CD14-positive monocyte (primary cell): Measurements from ENCODE around the gene HSPA12B. TPM values are rescaled to one million over a fixed set of nuclear protein-coding genes. Genes with fewer than 3 reads are reported as not detected.

Experiments used
- DNase-seq, 3 donors: peaks; one replicate each; pipeline ENCODE4 v3.0.0-alpha.2; 2011 to 2022
- H2AFZ ChIP-seq: 2 replicates; pipeline ENCODE4 v1.6.0; 2012; ENCODE audit warnings: mild to moderate bottlenecking, low read depth, low read length, inconsistent platforms; ENCODE audit not compliant: insufficient read depth, poor library complexity, severe bottlenecking
- H3K27ac ChIP-seq, 2 donors: 1 replicate in 1 of 2; 2 replicates in 1 of 2; pipeline ENCODE4 v1.5.1; 2012 to 2013; ENCODE audit warnings: low read length in 2 of 2, control low read depth in 1 of 2, inconsistent platforms in 1 of 2, low read depth in 1 of 2, mild to moderate bottlenecking in 1 of 2
- H3K27me3 ChIP-seq, 2 donors: one replicate each; pipeline versions ENCODE4 v1.6.0 to v1.6.1; 2011 to 2013; ENCODE audit warnings: low read length in 2 of 2; ENCODE audit not compliant: control insufficient read depth in 2 of 2, insufficient read depth in 2 of 2
- H3K36me3 ChIP-seq, 2 donors: replicated peaks in 1 of 2; 1 replicate in 1 of 2; 2 replicates in 1 of 2; pipeline versions ENCODE4 v1.5.1 to v1.6.1; 2012 to 2013; ENCODE audit warnings: low read length in 2 of 2, control low read depth in 1 of 2, inconsistent platforms in 1 of 2, mild to moderate bottlenecking in 1 of 2; ENCODE audit not compliant: insufficient read depth in 2 of 2, control insufficient read depth in 1 of 2
- H3K4me1 ChIP-seq, 2 donors: 1 replicate in 1 of 2; 2 replicates in 1 of 2; pipeline versions ENCODE4 v1.5.1 to v1.6.1; 2012 to 2013; ENCODE audit warnings: low read length in 2 of 2, control low read depth in 1 of 2, inconsistent platforms in 1 of 2, mild to moderate bottlenecking in 1 of 2, moderate library complexity in 1 of 2; ENCODE audit not compliant: insufficient read depth in 2 of 2, control insufficient read depth in 1 of 2
- H3K4me2 ChIP-seq: replicated peaks from 2 replicates; pipeline ENCODE3; 2012; ENCODE audit warnings: low read length, moderate library complexity, mild to moderate bottlenecking; ENCODE audit not compliant: poor library complexity, severe bottlenecking; ENCODE audit errors: extremely low read depth
- H3K4me3 ChIP-seq, 3 experiments: fragments of 200-600 bp in 1 of 3; sonication (generic) in 1 of 3; replicated peaks in 1 of 3; 1 replicate in 2 of 3; 2 replicates in 1 of 3; pipeline ENCODE4 v1.5.1; 2011 to 2013; ENCODE audit warnings: low read length in 3 of 3, mild to moderate bottlenecking in 3 of 3, control low read depth in 2 of 3, low read depth in 2 of 3, inconsistent platforms in 1 of 3, moderate library complexity in 1 of 3
- H3K79me2 ChIP-seq: 2 replicates; pipeline ENCODE4 v1.6.0; 2012; ENCODE audit warnings: mild to moderate bottlenecking, control low read depth, inconsistent platforms, low read length, moderate library complexity; ENCODE audit not compliant: insufficient read depth
- H3K9ac ChIP-seq: 2 replicates; pipeline ENCODE4 v1.6.0; 2017; ENCODE audit warnings: low read length, mild to moderate bottlenecking; ENCODE audit not compliant: insufficient read depth, poor library complexity, severe bottlenecking
- H3K9me3 ChIP-seq, 2 donors: replicated peaks in 1 of 2; 1 replicate in 1 of 2; 2 replicates in 1 of 2; pipeline versions ENCODE4 v1.5.1 to v1.6.1; 2012 to 2013; ENCODE audit warnings: low read length in 2 of 2, control low read depth in 1 of 2; ENCODE audit not compliant: control insufficient read depth in 1 of 2, insufficient read depth in 1 of 2
- H4K20me1 ChIP-seq: 2 replicates; pipeline ENCODE4 v1.6.0; 2012; ENCODE audit warnings: mild to moderate bottlenecking, low read length, control low read depth, moderate library complexity; ENCODE audit not compliant: insufficient read depth
- H3K27ac Mint-ChIP-seq, 7 donors: one replicate each; pipeline ENCODE4 v1.8.0; 2020; ENCODE audit warnings: mild to moderate bottlenecking in 7 of 7, mixed read lengths in 7 of 7, moderate library complexity in 6 of 7, inconsistent platforms in 2 of 7
- H3K27me3 Mint-ChIP-seq, 3 donors: one replicate each; pipeline ENCODE4 v1.8.0; 2021 to 2022; ENCODE audit warnings: low read depth in 3 of 3, mild to moderate bottlenecking in 3 of 3, mixed read lengths in 3 of 3, moderate library complexity in 3 of 3, inconsistent platforms in 1 of 3
- H3K36me3 Mint-ChIP-seq, 2 donors: one replicate each; pipeline ENCODE4 v1.8.0; 2020; ENCODE audit warnings: mixed read lengths in 2 of 2, inconsistent platforms in 1 of 2, mild to moderate bottlenecking in 1 of 2
- H3K4me1 Mint-ChIP-seq: one replicate; pipeline ENCODE4 v1.8.0; 2020; ENCODE audit warnings: mild to moderate bottlenecking, mixed read lengths
- H3K4me3 Mint-ChIP-seq, 2 donors: one replicate each; pipeline ENCODE4 v1.8.0; 2020; ENCODE audit warnings: mild to moderate bottlenecking in 2 of 2, mixed read lengths in 2 of 2, moderate library complexity in 1 of 2
- H3K9me3 Mint-ChIP-seq, 7 donors: one replicate each; pipeline ENCODE4 v1.8.0; 2020 to 2022; ENCODE audit warnings: mixed read lengths in 7 of 7, mild to moderate bottlenecking in 6 of 7, moderate library complexity in 6 of 7, inconsistent platforms in 2 of 7
- CTCF ChIP-seq: fragments of 200-600 bp; IDR thresholded peaks from one replicate; pipeline ENCODE4 v1.8.0; 2022; ENCODE audit warnings: antibody characterized with exemption, mild to moderate bottlenecking
- WGBS: methylation state at CpG from one replicate; pipeline ENCODE4 v1.1.5; 2013; ENCODE audit warnings: missing lambda C conversion rate; ENCODE audit not compliant: insufficient coverage; 5-methylcytosine and 5-hydroxymethylcytosine counted together
- intact Hi-C, 2 donors: fragments of 100-400 bp; cut with micrococcal nuclease; formaldehyde crosslinking; loops; one replicate each; pipeline versions ENCODE4 v1.15.0 to v1.15.1; 2023
- polyA plus RNA-seq, 3 donors: library from polyadenylated mRNA; depleted of rRNA in 1 of 3; unstranded in 2 of 3; stranded (reverse) in 1 of 3; fragments of 300-500 nt in 2 of 3; fragments of >200 nt in 1 of 3; fragmentation: Illumina TruSeq in 2 of 3; gene quantifications; 1 replicate in 2 of 3; 2 replicates in 1 of 3; pipeline ENCODE4 v1.2.3, GENCODE V29; 2012 to 2021

The HSPA12B gene
- polyA plus RNA-seq, 3 donors, result not detected

DNA sequence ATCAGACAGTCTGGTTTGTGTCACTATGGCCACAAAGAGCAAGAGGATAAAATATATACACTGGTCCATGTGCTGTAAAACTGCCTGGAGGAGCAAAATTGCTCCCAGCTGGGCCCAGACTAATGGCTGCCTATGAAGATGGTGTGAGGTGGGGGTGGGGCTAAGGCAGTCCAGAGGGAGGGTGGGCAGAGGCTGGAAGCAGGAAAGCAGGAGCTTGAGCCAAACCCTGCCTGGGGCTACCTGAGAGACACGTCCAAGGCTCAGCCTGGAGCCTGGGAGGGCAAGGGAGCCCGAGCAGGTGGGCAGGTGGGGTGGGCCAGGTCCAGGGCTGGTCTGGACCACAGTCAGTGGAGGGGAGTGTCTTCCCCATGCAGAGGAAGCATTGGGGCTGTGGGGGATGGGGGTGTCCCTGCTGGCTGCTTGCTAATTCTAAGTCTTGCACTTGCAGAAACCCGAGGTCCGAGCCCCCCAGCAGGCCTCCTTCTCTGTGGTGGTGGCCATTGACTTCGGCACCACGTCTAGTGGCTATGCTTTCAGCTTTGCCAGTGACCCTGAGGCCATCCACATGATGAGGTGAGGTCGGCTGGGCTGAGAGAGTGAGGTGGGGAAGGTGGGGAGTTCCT lies 9.5 kb downstream of the HSPA12B start:
- Histone ChIP-seq H3K79me2 (no peaks in the 10 kb centered on the region), H3K36me3 (no peaks in the 10 kb centered on the region), H3K27ac (no peak overlapping the region), H3K9ac (no peak overlapping the region), H2AFZ (no peak overlapping the region), H3K4me3 (no peak overlapping the region), H3K4me2 (no peak overlapping the region), H3K27me3 (no peaks in the 10 kb centered on the region), H4K20me1 (no peaks in the 10 kb centered on the region), H3K4me1 (peaks cover 6 to 13% of the 10 kb centered on the region in 2 donors), H3K9me3 (no peaks in the 10 kb centered on the region)
- peaks cover 0 to 3% (median 0%) of the 10 kb centered on the region in 7 donors for H3K9me3 Mint-ChIP-seq
- H3K36me3 Mint-ChIP-seq, result no peaks in the 10 kb centered on the region
- H3K27me3 Mint-ChIP-seq, result peaks cover 6 to 21% (median 20%) of the 10 kb centered on the region in 3 donors
- peaks cover 9% of the 10 kb centered on the region for H3K4me1 Mint-ChIP-seq
- no peak for DNase-seq
- WGBS, result 94% methylated on average over 5 of the region's 7 CpGs
- TF ChIP-seq CTCF, result no peak
- intact Hi-C loops, result no loop called here
- H3K27ac Mint-ChIP-seq, result peak overlapping the region in 1 of 7 donors; percentile 53
- no peak overlapping the region for H3K4me3 Mint-ChIP-seq

GRCh38 chr20:3743251-3743650 lies 10.8 kb downstream of the HSPA12B start:
- WGBS, result no CpG with 5 or more reads among the region's 2 CpGs
- Mint-ChIP-seq H3K9me3 (peaks cover 0 to 3% (median 0%) of the 10 kb centered on the region in 7 donors), H3K27ac (no peak overlapping the region), H3K27me3 (peaks cover 6 to 28% (median 23%) of the 10 kb centered on the region in 3 donors), H3K4me1 (peaks cover 9% of the 10 kb centered on the region), H3K4me3 (no peak overlapping the region), H3K36me3 (no peaks in the 10 kb centered on the region)
- no peaks in the 10 kb centered on the region for H4K20me1 ChIP-seq
- H3K27me3 ChIP-seq, result no peaks in the 10 kb centered on the region
- H3K27ac ChIP-seq, result no peak overlapping the region
- DNase-seq, result no peak
- no peak overlapping the region for H2AFZ ChIP-seq
- H3K4me1 ChIP-seq, result peaks cover 6 to 13% of the 10 kb centered on the region in 2 donors
- no peak for TF ChIP-seq CTCF
- H3K79me2 ChIP-seq, result no peaks in the 10 kb centered on the region
- intact Hi-C loops, result no loop called here
- H3K9ac ChIP-seq, result no peak overlapping the region
- H3K36me3 ChIP-seq, result no peaks in the 10 kb centered on the region
- no peak overlapping the region for H3K4me2 ChIP-seq
- no peak overlapping the region for H3K4me3 ChIP-seq
- no peaks in the 10 kb centered on the region for H3K9me3 ChIP-seq
